Stimulated activated CD4-positive, alpha-beta T cell treated with anti-CD3 and anti-CD28 coated beads, Interleukin-15, amount 100 ng/mL, for 48 hours (primary cell): Measurements from ENCODE around the gene NEK6.

Experiments used
- DNase-seq, 2 donors: peaks; one replicate each; pipeline ENCODE4 v3.0.0-alpha.2; 2020; ENCODE audit warnings: low read depth in 2 of 2

NEK6 gene

DNA sequence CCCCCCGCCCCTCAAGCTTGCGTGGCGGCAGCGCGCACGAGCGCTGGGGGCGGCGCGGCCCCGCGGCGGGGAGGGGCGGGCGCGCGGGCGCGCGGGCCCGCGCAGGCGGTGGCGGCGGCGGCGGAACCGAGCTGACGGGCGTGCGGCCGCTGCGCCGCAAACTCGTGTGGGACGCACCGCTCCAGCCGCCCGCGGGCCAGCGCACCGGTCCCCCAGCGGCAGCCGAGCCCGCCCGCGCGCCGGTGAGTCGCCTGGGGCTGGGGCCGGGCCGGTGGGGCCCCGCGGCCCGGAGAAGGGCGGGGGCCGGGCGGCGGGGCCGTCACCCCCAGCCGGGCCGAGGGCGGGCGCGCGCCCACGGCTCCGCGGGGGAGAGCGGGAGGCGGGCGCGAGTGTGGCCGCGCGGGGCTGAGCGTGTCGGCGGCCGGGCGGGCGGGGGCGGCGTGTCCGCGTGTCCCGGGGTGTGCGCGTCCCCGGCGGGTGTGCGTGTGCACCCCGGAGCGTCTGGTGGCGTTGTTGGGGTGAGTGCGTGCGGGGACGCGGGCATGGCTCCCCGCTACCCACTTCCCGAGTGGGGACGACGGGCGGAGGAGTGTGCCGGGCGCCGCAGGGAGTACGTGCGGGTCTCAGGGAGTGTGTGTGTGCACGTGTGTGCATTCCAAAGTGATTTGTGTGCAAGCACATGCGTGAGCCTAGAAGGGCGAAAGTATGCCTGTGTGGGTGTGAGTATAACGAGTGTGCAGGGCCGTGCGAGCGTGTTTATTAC is at the start of gene NEK6:
TSS of gene NEK6 (plus strand) at position 106 of the 763 bp plus-strand sequence. CDS start 44,016 bp downstream, outside the sequence.
- DNase-seq, result no peak

DNA sequence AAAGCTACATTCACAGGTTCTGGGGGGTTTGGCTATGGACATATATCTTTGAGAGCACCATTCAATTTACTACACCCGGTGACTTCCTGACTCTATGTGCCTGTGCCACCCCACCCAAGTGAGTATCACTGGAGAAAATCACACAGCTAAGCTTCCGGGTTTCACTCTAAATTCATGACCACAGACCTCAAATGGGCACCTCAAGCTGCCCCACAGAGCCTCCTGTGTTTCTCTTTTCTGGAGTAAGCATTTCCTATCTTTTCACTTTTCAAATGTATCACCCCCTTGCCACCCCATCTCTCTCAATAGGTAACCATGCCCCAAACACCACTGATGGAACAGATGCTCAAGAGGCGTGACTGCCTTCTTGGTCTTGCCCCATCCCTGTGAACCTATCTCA is 49.2 kb upstream of the NEK6 start:
- no peak for DNase-seq

DNA sequence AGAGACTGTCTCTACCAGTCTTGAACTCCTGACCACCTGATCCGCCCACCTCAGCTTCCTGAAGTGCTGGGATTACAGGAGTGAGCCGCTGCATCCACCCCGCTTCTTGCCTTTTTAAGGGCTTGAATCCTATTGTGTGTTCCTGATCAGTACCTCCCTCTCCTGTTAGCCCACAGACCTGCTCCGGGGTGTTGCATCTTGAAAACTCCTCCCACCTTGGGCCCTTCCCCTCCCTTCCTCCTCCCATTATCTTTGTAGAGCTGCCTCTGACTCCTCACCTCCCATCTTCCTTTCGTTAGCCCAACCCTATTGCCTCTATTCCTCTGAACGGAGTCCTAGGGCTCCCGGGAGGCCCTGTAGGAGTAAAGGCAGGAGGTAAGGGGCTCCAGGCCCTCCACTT is 48.5 kb upstream of the NEK6 start:
- no peak for DNase-seq

DNA sequence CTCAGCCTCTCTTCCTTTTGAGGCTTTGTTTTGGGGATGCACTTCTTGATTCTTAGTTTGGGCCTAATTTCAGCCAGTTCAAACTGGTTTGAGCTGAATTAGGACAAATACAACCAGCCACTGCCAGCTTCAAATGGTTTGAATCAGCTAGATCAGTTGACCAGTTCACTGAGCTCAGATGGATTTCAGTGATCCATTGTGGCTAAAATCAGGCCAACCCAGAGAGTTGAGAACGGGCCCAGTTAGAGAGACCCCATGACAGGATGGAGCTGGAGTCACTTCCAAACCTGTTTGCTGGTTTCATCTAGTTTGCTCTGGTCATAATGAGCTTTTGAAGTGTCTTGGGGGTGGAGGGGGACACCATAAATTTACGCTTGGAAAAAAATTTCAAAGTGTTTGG is 48.0 kb upstream of the NEK6 start:
- no peak for DNase-seq

DNA sequence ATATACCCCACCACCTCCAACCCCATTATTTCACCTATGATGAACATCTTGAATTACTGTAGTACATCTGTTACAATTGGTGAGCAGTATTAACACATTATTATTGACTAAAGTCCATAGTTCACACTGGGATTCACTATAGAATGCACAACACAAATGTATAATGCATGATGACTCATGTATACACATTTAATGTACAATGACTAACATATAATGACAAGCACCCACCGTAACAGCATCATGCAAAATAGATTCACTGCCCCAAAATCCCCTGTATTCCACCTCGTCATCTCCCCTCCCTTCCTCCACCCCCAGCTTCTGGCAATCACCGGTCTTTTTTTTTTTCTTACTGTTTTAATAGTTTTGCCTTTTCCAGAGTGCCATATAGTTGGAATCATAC is 47.1 kb upstream of the NEK6 start:
- DNase-seq, result peak in 1 of 2 donors; percentile 50

DNA sequence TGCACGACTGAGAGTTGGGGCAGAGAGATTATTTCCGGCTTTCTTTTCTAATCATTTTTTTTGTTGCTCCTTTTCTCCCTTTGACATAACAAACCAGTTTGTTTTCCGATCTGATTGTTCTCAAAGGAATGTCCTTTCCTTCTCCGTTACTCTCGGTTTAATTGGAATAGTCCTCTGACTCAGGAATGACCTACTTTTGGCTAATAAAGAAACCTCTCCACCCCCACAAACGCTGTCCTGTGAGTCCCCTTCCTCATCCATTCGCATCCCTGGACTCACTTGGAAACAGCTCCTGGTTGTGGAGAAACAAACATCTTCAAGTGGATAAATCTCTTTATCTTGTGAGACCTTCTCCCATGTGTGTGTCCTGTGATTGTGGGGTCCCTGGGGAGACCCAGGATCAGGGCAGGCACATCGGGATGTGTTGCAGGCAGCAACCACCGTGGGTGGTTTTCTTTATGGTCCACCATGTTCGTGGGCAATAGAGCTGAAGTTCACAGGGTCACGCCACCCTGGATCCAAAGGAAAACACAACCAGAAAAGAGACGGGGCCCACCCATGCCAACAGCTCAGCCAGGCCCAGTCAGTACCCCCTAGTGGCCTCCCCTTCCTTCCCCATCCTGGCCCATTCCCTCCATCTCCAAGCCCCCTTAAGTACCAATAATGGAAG is 45.2 kb upstream of the NEK6 start:
- no peak for DNase-seq

DNA sequence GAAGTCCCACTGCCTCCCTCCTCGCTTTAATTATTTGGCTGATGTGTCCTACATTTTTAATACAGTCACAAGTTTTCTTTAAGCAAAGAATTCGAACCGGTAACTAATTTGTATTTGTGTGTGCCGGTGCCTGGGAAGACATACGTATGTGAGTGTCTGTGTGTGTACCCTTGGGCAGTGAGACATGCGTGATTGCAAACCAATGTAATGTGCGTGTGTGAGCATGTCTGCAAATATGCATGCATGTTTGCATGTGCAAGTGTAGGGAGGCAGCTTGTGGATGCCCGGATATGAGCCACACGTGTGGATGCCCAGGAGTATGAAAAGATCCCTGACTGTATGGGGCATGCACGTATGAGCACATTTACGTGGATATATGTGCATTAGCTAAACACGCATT is 44.4 kb upstream of the NEK6 start:
- DNase-seq, result no peak

DNA sequence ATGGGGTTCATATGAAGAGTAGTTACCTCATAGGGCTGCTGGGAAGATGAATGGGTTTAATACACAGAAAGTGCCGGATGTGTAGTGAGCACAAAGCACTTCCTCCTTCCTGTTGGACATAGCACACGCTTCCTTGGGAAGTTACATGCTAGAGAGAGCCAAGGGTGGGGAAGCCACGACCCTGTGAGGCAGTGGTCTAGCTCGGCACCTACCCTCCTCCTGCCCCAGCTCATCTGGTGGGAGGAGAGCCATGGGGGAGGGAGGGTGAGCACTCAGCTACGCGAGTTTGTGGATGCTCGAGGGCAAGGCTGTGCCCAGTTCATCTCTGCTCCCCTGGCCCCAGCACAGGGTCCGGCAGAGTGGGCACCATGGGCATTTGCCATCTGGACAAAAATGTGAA is 43.6 kb upstream of the NEK6 start:
- DNase-seq, result no peak

DNA sequence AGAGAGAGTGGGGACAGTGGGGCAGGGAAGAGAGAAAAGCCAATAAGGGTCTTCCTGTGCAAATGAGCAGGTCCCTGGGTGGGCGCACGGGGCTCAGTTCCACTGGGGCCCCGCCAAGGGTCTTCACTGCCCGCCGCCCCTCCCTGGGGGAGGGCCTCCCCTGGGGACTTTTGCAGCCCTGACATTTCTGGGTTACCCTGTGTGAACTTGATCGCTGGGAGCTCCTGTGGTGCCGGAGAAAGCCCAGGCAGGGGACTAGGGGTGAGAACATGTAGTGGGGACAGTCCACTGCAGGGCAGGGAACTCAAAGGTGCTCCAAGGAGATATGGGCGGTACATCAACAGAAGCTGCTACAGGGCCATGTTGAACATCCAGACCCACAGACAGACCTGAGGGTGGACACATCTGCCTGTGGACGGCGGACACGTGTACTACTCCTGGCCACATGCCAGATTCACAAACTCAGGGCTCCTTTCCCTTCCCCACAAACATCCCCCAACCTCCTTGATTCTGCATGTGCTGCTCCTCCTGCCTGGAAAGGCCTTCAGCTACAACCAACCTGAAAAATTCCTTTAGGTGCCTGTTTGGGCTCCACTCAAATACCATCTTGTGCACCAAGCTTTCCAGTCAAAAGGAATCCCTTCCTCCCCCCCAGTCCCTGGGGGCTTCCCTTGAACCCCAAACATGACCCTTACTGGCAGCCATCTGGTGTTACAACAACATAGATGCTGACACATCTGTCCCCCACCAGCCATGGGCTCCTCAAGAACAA is 43.0 kb upstream of the NEK6 start:
- DNase-seq, result no peak

DNA sequence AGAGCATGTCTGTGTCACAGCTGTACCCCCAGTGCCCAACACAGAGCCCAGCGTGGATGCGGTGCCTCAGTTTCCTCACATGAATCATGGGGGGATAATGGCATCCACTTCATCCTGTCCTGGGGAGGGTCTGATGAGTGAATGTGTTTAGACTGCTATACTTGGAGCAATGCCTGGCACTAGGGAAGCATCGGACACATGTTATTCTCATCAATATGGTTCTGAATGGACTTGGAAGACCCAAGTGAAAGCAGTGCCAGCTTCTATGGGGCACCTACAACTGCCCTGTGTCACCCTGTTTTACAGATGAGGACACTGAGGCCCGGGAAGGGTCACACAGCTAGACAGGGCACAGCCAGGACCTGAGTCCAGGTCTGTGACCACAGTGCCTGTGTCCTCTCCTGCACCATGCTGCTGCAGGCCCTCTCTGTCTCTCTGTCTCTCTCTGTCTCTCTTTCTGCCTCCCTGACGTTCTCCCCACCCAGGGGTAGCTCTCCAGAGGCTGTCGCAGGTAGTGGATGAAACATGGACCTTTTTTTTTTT is 42.3 kb upstream of the NEK6 start:
- no peak for DNase-seq

DNA sequence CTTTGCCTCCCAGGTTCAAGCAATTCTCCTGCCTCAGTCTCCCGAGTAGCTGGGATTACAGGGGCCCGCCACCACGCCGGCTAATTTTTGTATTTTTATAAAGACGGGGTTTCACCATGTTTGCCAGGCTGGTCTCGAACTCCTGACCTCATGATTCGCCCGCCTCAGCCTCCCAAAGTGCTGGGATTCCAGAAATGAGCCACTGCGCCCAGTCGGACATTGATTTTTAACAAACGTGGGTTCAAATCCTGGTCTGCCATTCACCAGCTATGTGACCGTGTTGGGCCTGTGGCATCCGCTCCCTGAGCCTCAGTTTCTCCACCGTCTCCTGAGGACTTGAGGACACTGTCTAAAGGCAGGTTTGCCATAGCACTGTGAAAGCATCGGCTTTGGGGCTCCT is 41.8 kb upstream of the NEK6 start:
- DNase-seq, result no peak

DNA sequence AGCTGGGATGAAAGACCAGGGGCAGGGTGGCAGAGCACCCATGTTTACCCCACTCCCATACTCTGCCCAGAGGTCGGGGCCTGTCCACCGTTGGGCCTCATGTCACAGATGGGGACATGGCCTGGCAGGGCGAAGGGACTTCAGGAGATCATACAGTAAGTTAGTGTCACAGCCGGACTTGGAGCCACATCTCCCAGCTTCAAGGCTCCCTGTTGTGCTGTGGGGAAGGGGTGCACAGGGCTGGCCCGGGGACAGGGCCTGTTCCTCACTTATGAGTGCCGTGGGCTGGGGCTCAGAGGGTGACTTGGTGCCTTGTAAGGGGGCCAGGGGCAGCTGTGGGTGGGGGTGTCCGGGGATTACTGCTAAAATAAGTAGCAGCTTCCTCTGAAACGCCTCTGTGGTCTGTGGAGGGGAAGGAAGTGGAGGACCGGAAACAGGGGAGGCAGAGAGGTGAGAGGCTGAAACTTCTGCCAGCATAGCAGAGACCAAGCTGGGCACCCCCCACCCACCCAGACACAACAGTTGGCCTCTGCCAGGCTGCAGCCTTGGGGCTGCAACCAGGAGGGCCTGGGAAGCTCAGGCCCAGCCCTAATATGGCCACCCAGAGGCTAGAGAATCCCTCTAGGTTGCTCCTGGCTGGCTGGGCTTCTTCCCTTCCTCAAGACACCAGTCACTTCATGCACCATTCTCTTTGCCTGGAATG is 41.1 kb upstream of the NEK6 start:
- DNase-seq, result peak; percentile 44 to 50

DNA sequence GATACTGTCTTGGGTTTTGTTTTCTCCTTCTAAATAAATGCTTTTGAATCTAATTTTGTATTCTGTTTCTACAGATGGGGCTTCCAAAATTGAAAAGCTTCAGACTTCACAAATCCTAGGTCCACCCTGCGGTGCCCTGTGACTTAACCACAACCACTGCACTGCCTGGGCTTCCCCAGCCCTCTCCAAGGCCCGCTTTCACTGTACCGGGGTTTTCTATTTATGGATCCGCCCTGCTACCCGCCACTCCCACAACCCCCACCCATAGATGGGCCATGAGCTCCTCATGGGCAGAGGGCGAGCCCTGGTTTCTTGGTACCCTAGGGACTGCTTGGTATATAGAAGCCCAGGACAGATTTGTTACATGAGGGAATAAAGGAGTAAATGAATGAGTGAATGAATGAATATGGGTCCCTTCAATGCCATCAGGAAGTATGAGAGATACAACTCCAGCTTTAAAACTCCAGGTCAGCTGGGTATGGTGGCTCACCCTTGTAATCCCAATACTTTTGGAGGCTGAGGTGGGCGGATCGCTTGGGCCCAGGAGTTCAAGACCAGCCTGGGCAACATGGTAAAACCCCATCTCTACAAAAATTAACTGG is 39.8 kb upstream of the NEK6 start:
- no peak for DNase-seq

DNA sequence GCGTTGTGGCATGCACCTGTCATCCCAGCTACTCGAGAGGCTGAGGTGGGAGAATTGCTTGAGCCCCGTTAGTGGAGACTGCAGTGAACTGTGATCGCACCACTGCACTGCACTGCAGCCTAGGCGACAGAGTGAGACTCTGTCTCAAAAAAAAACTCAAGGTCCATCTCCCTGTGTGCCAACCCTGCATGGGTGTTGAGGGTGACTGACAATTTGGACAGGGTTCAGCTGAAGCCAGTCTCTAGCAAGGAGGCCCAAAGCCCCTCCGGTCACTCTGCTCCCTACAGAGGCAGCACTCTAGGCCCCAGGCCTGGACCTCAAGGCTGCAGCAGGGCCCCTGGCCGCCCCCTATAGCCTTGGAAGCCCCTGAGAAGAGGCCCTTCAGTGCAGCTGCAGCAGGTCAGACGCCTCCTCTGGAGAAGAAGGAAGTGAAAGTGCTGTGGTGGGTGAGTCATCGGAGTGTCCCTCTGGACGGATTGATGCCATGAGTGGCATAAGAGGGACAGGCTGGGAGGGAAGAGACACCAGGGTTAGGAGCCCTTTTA is 39.2 kb upstream of the NEK6 start:
- peak in 1 of 2 donors; percentile 44 for DNase-seq

DNA sequence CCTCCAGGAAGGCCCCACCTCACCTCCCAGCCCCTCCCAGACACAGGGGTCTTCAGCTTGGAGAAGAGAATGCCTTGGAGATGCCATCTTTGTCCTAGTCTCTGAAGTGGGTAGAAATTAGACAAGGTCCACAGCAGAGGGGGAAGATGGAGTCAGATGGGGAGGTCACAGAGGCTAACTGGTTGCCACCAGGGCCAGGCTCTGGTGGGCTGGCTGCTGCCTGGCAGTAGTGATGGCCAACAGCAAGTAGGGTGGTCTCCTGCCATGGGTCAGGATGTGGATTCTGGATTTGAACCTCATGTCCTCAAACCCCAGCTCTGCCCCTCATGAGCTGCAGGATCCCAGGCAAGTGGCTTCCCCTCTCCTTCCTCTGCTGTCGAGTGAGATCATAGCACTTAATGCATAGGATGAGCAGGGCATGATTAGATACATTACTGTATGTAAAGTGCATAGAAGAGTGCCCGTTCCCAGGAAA is 38.7 kb upstream of the NEK6 start:
- no peak for DNase-seq

DNA sequence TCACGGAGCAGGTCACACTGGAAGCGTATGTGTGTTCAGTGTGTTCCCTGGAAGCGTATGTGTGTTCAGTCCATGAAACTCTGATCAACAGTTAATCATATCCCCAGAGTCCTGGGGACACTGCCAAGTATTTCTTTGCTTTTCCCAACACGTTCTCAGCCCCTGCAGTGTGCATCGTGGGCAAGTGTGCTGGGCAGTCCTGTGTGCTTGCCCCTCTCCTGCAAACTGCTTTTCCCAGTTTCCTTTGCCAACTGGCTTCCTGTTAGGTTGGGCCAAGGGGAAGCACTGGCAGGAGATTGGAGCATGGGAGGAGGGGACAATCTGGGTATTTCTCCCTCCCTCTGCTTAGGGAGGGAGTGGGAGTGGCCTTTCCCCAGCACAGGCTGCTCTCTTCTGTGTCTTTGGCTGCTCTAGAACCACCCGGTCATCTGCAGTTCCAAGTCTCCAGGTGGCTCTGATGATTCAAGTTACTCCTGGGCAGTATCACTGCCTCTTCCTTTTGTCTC is 36.8 kb upstream of the NEK6 start:
- no peak for DNase-seq

DNA sequence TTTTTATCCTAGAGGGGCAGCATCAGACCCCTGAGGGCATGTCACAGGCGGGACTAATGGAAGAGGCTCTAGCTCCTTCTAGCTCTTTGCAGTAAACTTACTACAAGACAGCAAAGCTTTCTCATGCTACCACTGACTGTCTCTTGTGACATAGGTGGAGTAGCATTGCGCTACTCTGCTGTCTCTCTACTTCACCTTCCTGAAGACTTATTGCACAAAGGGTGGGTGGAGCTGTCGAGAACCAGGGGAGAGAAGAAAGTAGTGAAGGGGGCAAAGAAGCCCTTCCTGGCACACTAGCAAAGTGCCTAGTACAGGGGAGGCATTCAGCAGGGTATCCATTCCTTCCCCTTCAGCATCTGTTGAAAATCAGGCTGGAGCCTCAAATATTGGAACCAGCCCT is 36.1 kb upstream of the NEK6 start:
- DNase-seq, result no peak

DNA sequence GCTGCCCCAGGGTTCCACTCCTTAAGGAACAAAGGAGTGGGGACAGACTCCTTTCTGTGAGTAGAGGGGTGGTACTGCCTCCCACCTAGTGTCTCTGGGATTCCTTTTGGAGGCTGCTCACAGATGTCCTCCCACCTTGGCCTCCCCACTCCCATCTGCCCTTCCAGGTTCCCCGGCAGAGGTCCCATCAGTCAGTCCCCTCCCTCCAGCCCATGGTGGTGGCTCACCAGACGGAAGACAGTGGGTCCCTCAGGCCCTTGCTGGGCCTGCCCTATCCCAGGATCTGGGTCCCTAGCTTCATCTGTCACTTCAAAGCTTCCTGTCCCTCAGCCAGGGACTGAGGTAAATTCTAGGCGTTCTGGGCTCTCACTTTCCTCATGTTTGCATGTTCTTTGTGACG is 35.6 kb upstream of the NEK6 start:
- DNase-seq, result no peak

DNA sequence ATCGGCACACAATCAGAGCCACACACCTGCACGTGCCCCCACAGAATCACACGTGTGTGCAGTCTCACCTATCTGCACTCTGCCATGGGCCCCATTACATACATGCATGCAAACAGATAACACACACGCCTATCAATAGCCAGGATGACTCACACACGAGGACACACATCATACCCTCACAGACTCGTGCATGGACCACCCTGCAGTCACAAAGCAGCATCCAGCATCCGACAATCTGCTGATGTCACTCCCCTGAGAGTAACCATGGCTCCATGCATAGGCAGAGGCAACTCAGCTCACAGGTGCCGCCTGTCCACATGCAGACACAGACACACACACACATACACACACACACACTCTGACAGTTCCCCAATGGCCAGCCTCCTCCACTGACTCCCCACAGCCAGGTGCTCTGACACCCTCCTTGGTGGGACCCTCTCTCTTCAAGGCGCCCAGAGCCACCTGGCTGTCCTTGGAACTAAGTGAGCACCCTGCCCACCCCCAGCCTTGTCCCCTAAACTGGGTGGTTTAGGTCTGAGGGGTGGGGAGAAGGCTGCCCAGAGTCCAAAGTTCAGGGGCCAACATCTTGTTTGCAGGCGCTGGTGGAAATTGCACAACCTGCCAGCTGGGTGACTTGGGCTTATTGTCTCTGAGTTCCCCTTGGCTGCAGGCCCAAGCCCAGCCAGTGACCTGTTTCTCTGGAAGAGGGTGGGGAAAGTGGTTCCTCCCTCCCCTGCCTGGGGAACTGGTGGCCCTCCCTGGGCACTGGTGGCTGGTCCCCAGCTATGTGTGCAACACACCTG is 34.6 kb upstream of the NEK6 start:
- DNase-seq, result no peak

DNA sequence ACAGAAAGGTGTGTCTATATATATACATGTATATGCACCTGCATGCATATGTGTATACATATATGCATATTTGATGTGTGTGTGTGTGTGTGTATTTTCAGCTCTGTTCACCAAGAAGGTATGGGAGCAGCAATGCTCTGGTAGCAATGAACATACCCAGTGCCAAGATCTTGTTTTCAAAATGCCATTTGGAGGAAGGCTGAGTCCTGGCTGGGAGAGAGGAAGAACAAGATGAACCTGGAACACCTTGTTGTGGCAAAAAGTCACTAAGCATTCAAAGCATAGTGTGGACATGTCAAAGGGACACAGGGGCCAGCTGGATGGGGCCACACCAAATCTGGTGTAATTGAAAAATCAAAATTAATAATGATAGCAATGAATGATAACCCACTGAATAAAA is 31.8 kb upstream of the NEK6 start:
- no peak for DNase-seq
